Measurements from ENCODE around the gene AMZ2.
A peak's percentile ranks its signal among the peaks of the same experiment; 100 is the strongest.
"Not testable (repeated sequence)": the region's sequence is repeated elsewhere in the genome, so short reads cannot be mapped to it uniquely, and the experiment has no call there.

The AMZ2 gene

DNA sequence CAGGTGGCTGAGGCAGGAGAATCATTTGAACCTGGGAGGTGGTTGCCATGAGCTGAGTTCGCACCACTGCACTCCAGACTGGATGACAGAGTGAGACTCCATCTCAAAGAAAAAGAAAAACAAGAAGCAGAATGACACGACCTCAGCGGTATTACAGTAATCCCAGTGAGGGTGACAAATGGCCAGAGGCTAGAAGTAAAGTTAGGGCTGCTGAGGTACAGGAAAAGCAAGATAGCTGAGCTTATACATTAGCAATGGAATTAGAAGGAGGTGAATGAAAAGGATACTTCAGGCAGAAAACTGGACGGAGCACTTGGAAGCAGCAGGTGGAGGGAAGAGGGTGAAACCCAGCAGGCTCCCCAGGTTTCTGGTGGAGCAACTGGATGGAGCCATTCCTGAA is 26.1 kb upstream of the AMZ2 start:
- DNase-seq: no peak

DNA sequence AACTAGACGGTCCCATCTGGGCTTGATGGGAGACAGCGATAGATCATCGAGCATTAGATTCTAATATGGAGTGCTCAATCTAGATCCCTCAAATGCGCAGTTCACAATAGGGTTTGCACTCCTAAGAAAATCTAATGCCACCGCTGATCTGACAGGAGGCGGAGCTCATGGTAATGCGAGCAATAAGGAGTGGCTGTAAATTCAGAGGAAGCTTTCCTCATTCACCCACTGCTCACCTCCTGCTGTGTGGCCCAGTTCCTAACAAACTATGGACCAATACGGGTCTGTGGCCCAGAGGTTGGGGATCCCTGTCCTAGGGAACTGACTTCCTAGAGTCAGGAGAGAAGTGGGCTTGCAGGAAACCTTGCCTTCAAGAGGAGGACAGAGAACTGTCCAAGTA is 25.2 kb upstream of the AMZ2 start:
- DNase-seq: no peak

DNA sequence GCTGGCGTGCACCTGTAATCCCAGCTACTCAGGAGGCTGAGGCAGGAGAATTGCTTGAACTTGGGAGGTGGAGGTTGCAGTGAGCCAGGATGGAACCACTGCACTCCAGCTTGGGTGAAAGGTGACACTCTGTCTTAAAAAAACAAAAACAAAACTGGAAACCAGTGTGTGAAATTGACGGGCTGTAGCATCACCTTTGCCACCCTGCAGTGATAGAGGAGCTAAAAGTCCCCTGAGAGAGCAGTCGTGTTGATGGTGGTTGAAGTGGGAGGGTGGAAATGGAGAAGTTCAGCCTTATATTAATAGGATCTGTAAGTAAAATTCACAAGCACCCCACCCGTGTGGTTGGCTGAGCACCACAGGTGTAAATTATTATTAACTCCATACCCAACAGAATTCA is 22.8 kb upstream of the AMZ2 start:
- not testable (repeated sequence) for DNase-seq

DNA sequence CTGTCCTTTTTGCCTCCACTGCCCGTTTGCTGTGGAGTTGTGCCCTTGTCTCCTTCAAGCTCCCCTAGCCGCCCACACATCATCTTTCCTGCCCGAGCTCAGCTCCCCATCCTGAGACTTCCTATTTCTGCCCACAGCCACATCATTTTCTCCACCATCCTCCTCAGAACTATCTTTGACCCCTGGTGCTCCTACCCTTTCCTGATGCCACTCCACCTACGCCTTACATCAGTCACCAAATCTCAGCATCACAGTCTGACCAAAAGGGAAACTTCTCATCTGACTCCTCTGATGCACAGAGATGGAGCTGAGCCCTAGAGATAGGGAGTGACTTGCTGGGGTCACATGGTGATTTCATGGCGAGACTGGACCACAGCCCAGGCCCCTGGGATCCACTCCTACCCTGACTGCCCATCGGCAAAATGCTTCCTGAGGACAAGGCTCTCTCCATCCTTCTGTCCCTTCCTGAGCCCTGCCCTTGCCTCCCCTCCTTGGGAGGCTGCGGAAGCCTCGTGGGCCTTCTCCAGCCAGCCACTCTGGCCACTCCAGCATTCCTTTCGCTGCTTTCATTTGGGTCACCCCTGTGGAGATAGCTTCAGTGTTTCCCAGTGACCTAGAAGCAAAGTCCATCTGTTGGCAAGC is 19.7 kb upstream of the AMZ2 start:
- not testable (repeated sequence) for DNase-seq

DNA sequence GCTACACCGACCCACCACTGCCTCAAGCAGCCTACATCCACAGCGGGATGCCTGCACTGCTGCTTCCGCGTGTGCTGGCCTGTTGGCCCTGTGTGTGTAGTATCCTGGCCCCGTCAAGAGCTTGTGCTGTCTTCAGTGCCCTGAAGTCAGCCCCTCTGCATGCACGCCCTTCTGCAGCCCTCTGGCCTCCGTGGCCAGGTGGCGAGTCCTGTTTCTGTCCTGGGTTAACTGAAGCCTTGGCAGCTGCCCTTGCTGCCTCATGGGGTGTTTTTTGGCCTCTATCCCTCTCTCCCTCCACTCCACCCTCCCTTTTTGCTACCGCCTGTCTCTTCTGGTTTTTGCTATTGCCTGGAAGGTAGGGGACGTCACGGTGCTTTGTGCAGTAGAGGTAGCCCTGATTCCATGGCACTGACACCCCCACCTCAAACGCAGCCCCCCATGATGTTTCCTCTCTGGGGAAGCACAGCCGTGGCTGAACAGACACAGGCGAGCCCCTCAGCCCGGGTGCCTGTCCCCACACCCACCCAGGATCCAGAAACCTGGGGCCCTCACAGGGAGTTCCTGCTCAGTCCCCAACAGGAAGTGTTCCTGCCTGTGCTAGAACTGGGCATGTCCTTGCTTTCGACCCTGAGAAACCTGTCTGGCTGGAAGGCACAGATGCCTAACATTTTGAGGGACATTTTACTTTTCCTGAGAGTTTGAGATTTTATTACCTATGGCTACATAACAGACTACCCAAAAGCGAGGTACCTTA is 18.8 kb upstream of the AMZ2 start:
- DNase-seq: no peak

DNA sequence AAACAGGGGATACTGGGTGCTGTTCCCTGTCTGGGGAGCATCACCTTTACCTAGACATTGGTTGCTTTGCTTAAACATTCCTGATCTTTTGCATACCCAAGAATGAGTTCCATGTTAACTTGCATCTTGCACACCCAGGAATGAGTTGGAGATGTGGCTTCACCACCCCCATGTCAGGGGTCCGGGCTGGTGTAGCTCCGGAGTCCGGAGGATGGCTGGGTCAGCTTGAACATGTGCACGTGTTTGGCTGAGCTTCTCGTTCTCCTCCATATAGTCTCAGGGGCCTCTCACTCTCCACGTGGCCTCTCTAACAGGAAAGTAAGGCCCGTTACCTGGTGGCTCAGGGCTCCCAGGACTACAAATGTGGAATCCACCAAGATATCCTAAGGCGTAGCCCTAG is 18.2 kb upstream of the AMZ2 start:
- DNase-seq: no peak

DNA sequence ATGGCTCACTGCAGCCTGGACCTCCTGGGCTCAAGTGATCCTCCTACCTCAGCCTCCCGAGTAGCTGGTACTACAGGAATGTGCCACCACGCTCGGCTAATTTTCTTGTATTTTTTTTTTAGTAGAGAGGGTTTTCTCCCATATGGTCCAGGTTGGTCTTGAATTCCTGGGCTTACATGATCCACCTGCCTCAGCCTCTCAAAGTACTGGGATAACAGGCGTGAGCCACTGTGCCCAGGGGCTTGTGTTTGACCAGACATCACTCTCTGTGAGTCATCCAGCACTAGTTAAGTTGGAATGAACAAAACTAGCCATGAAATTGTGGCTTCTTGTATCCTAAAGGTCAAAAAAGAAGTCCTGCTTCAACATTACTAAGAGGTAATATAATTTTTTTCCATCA is 16.7 kb upstream of the AMZ2 start:
- DNase-seq: not testable (repeated sequence)

DNA sequence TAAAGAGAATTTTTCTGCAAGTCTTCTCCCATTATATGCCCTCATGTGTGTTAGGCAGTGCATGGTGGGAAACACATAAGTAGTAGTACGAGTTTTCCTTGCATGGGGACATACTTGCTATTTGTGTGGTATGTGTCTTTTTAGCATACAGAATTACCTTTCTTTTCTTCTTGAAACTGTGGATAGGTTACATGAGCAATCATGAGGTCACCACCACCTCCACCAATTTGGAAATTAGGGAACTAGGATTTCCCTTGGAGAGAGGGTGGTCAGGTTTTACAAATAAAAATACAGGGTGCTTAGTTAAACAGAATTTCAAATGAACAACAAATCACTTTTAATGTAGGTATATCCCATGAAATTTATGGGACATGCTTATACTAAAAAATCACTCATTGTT is 16.3 kb upstream of the AMZ2 start:
- DNase-seq: no peak

DNA sequence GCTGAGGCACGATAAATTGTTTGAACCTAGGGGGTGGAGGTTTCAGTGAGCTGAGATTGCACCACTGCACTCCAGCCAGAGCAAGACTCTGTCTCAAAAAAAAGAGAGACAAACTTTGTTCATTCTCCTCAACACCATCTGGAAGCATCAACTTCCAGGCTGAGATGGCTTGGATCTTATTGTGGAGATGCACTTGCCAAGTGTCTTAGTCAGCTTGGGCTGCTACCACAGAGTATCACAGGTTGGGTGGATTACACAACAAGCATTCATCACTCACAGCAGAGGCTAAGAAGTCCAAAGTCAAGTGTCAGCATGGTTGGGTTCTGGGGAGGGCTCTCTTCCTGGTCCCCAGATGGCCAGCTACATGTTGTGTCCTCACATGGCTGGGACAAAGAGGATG is 15.1 kb upstream of the AMZ2 start:
- DNase-seq: not testable (repeated sequence)

DNA sequence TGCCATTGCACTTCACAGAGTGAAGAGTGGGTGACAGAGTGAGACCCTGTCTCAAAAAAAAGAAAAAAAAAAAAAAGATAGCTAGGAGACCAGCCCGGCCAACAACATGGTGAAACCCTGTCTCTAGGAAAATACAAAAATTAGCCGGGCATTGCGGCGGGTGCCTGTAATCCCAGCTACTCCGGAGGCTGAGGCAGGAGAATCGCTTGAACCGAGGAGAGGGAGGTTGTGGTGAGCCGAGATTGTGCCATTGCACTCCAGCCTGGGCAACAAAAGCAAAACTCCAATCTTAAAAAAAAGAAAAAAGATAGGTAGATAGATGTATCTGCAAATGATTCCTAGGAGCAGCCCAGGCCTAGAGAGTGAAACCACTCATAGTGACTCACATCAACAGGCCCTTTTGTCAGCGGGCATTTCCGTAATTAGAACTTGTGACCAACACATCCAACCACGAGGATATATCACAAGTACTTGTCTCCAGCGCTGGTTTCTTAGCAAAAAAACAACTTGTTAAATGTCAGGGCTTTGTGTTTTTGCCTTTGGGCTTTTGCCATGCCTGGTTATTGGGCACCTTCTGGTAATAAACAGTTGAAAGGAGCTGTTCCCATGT is 13.0 kb upstream of the AMZ2 start:
- peak; percentile 79 for DNase-seq

DNA sequence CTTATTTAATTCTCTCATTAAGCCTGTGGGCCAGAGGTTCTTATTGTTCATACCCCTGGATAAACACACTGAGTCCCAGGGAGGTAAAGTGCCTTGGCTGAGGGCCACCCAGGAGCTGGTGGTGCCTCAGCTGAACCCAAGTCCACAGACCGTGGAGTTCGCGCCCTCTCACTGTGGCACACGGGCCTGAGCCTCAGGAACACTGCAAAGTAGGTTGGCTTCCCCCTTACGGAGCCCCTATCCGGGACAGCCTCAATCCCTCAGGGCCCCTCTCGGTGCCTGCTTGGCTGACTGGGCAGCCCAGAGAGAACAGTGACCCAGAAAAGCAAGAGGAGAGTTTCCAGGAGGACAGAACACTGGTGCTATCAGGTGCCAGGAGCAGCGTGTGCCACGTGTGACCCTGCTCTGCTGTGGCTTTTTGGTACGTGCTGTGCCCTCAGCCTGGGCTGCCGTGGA is 12.5 kb upstream of the AMZ2 start:
- DNase-seq: not testable (repeated sequence)

DNA sequence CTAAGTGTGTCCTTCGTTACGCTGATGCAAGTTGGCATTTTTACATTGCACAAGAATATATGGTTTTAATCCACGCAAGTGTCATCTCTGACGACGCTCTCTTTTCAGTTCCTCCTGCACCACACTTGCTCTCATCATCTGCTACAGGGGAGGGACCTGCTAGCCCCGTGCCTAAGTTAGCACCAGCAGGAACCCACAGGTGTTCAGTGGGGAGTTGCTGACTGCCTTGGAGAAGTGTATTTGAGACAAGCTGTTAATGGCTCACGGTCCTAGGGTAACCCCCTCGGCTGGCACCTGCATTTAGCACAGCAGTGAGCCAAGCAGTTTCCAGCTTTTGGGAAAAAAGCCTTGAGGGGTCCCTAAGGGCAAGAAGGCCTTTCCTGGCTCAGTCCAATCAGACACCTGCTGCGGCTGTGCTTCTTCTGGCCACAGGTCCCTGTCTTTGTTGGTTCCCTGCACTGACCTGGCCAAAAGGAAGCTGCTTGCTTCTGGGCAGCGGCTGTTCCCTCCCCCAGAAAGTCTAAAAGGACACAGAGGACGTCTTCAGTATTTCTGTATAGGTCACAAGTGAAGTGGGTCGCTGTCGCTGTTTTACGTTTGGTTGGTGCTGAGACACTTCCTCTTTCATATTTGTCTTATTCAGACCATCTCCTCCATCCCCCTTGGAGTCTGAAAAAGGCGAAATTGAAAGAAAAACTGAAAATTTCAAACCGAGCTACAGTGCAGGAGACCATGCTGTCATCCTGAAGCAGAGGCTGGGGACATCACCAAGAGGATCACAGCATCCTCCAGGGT is 10.3 kb upstream of the AMZ2 start:
- DNase-seq: peak; percentile 78

DNA sequence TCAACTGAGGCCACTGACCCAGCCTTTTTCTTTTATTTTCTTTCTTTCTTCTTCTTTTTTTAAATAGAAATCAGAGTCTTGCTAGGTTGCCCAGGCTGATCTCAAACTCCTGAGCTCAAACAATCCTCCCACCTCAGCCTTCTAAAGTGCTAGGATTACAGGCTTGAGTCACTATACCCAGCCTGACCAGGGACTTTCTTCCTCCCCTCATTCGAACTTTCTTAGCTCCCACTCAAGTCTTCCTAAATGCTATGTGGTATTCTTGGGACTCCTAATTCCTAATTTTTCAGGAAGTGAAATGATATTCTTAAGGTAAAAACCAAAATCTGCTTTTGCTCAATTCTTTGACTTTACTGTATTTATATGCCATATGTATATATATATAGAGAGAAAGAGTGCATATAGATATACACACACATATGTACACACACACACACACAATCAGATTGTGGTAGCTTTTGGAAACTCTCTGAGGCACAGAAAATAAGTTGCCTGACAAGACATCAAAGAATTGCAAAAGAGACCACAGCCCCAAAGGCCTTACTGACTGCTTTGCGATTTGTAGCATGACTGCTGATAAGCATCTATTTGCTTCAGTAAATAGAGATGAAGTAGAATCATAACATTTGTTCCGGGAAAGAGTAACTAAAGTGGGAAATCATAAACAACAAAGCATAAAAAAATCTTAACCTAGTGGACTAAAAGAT is 9.5 kb upstream of the AMZ2 start:
- DNase-seq: no peak

DNA sequence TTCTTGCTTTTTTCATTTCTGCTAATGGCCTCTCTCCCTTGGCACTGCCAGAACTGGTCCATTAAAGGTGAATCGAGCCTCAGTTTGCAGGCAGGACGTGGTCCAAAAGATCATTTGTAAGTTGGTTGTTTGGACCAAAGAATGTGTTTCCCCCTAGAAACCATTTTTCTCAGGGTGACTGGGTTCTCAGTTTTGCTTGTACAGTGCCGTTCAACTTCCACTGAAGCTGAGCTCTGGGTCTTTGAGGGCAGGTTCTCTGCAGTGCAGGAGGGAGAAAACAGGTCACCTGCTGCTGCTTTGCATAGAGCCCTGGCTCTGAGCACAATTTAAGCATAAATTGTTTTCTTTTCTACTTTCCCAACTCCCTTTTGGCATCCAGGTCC is 9.0 kb upstream of the AMZ2 start:
- DNase-seq: no peak

DNA sequence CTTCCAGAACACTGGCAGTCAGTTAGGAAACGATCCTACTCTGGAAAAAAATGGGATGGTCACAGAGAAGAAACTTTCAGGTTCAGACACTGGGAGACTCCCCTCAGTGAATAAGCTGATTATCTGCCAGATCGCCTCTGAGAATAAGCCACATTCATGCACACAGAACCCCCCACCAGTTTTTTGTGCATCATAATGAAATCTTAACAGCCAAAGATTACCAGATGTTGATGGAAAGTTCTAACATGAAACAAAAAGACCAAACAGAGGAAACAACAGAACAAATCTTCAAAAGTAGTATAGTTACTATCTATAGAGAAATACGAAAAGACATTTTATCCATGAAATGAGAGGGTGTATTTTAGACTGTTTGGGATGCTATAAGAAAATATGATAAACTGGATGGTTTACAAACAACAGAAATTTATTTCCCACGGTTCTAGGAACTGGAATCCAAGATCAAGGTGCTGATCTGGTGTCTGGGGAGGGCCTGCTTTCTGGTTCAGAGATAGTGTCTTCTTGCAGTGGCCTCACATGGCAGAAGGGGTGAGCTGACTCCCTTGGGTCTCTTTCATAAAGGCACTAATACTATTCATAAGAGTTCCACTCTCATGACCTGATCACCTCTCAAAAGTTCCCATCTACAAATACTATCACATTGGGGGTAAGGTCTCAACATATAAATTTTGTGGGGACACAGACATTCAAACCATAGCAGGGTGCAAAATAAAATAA is 8.0 kb upstream of the AMZ2 start:
- no peak for DNase-seq

DNA sequence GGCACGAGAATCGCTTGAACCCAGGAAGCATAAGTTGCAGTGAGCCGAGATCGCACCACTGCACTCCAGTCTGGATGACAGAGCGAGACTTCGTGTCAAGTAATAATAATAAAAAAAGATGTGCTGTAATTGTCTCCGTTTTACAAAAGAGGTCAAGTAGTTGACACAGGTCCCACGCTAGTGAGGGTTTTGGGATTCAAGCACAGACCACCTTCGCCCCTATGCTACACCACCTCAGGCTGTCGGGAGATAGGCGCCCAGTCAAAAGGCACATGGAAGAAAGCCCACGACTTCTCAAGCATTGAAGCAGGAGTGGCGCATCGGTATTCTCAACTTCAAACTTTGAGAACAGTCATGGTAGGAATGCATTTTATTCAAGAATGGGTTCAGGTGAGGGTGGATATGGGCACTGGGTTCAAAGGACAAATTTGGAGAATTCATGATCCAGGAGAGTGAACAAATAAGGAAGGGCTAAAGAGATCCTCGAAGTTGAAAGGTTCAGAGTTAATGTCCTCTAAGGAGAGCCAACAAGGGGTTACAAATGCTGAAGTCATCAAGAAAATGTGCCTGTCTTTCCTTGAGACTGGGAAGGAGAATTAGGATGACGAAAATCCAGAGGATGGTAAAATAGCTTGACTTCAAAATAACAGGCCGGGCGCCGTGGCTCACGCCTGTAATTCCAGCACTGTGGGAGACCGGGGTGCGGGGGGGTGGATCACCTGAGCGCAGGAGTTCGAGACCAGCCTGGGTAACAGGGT is 1.4 kb upstream of the AMZ2 start:
- DNase-seq: peak; percentile 62

DNA sequence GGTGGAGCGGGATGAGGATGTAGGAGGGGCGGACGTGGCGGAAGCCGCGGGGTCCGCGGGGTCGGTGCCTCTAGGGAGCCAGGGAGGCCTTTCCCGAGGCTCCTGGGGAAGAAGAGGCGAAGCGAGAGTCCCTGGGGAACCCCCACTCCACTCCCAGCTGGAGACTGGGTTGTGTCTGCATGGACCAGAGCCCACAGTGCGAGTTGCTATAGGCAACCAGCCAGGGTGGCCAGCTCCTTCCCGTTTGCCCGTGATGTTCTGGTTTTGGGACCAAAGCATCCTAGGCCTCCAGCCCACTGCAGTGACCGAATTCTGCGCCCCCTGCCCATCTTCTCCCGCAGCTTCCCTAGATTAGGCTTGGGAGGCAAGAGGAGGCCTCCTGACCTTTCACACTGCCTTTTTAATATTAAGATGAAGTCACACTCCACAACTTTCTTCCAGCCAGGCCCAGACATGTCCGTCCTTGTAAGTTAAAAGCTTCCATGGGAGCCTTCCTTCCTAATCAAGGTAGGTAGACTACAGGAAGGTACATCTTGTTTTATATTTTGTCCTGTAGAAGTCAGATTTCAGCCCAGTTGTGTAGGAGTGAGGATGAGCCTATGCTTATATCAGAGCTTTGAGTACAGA is 469 bp downstream of the AMZ2 start:
- no peak for DNase-seq

DNA sequence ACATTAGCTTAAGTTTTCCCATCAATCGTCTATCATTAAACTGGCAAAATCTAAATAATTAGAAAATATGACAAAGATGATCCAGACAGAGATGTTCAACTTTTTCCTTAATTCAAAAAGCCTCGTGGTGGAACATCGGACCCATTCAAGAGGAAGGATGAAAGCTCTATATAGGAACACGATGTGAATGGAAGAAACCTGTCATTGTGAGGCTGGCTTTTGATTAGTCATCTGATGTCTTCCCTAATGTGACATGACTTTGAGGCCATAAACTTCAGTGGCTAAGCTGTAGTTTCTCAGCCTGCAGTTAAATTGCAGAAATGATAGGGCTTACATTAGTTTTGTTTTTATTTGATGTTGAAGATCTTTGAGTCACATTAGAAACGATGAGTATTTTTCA is 1.0 kb downstream of the AMZ2 start:
- DNase-seq: no peak

DNA sequence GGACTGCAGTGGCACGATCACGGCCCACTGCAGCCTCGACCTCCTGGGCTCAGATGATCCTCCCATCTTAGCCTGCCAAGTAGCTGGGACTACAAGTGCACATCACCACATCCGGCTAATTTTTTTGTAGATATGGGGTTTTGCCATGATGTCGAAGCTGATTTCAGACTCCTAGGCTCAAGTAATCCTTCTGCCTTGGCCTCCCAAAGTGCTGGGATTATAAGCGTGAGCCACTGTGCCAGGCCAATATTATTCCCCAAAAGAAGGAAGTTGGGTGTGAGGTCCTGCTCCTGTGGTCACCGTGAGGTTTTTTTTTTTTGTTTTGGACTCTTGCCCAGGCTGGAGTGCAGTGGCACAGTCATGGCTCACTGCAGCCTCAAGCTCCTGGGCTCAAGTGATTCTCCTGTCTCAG is 1.5 kb downstream of the AMZ2 start:
- DNase-seq: peak; percentile 73

DNA sequence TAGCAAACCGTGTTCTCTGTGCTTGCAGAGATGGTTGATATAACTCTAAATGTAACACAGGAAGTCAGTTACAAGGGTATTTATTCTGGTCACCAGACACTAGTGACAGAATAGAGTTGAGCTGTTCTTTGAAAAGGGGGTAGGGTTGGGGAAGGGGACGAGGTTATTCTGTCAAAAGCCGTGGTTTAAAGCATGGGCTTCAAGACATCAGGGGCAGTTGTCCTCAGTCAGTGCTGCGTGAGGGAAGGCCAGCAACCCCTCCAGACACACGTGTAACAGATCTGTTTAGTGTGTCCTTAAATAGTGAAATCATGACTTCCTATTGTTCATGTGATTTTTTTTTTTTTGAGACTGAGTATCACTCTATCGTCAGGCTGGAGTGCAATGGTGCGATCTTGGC is 5.6 kb downstream of the AMZ2 start:
- DNase-seq: not testable (repeated sequence)

DNA sequence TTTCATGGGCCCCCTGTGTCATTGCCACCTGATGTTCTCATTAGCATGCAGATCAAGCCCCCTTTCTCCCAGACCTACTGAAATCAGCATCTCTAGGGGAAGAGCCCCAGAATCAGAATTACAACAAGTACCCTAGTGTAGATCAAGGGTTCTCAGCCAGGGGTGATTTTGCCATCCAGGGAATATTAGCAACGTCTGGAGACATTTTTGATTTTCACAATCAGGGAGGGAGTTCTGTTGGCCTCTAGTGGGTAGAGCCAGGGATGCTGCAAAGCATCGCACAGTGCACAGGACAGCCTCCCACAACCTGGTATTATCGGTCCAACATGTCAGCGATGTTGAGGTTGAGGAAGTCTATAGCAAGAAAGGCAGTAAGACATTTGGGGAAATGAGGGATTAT is 7.3 kb downstream of the AMZ2 start:
- DNase-seq: no peak

All from activated effector memory CD4-positive, alpha-beta T cell treated with anti-CD3 and anti-CD28 coated beads, Interleukin-2, amount 50 U/mL, for 16 hours (primary cell).